A549 (cell line): ENCODE data around the gene SIGLEC5. TPM values are rescaled to one million over a fixed set of nuclear protein-coding genes. Genes with fewer than 3 reads are reported as not detected.

Experiments used
- ATAC-seq, 2 experiments: fragments of 200-7000 bp in 1 of 2; fragments of >200 bp in 1 of 2; cut with Nextera tagmentation in 1 of 2; cut with Tn5 transposase in 1 of 2; 3 replicates each; pipeline versions ENCODE4 v1.8.0 to v1.9.1; 2018 to 2020; ENCODE audit warnings: mild to moderate bottlenecking in 1 of 2, moderate library complexity in 1 of 2
- CTCF ChIA-PET: fragments of 300-600 bp; sonication (Branson Sonifier 250); formaldehyde crosslinking; extraction: SDS; loops from one replicate; lab custom pipeline; 2021; ENCODE audit warnings: antibody characterized with exemption, inconsistent platforms; lab: Yijun Ruan, JAX
- POLR2A ChIA-PET: fragments of 350-600 bp; formaldehyde crosslinking; extraction: SDS; loops from one replicate; lab custom pipeline; 2021; ENCODE audit warnings: antibody characterized with exemption, inconsistent platforms; lab: Yijun Ruan, JAX
- DNase-seq, 2 experiments: peaks; one replicate each; pipeline versions ENCODE4 v3.0.0 to v3.0.0-alpha.2; 2011 to 2016; ENCODE audit warnings: low read depth in 1 of 2, low spot score in 1 of 2
- FAIRE-seq: peaks from 2 replicates; lab custom pipeline; 2011; peaks lifted over from hg19 to GRCh38; lab: Jason Lieb, UNC
- H3K27ac ChIP-seq, 2 experiments: fragments of >200 bp; sonication (Bioruptor Twin); formaldehyde crosslinking; 3 replicates each; pipeline ENCODE4 v1.5.1; 2016 to 2017
- H3K4me1 ChIP-seq: fragments of >200 bp; sonication (Bioruptor Twin); formaldehyde crosslinking; 3 replicates; pipeline ENCODE4 v1.6.1; 2016
- H3K4me2 ChIP-seq: fragments of >200 bp; sonication (Bioruptor Twin); formaldehyde crosslinking; 3 replicates; pipeline ENCODE4 v1.6.1; 2016
- H3K4me3 ChIP-seq: fragments of >200 bp; sonication (Bioruptor Twin); formaldehyde crosslinking; 3 replicates; pipeline ENCODE4 v1.5.1; 2016
- H3K9me3 ChIP-seq: fragments of >200 bp; sonication (Bioruptor Twin); formaldehyde crosslinking; 3 replicates; pipeline ENCODE4 v1.6.1; 2016
- CEBPB ChIP-seq, 2 experiments: fragments of >200 bp in 1 of 2; sonication (Bioruptor Twin) in 1 of 2; formaldehyde crosslinking in 1 of 2; IDR thresholded peaks; 2 replicates each; pipeline ENCODE4 v1.6.1; 2012 to 2016
- CHD2 ChIP-seq: fragments of 150-350 bp; IDR thresholded peaks from 2 replicates; pipeline ENCODE4 v1.6.1; 2014; ENCODE audit warnings: low read length; ENCODE audit not compliant: partially characterized antibody
- ESRRA ChIP-seq: fragments of 150-350 bp; IDR thresholded peaks from 2 replicates; pipeline ENCODE4 v1.6.1; 2014; ENCODE audit warnings: mild to moderate bottlenecking, low read length, borderline replicate concordance
- GATA3 ChIP-seq: IDR thresholded peaks from 2 replicates; pipeline ENCODE4 v1.6.1; 2012; ENCODE audit warnings: borderline replicate concordance
- HDAC2 ChIP-seq: fragments of 200-600 bp; sonication (generic); IDR thresholded peaks from 2 replicates; pipeline ENCODE4 v1.6.1; 2016
- HES2 ChIP-seq: fragments of >200 bp; sonication (Bioruptor Twin); formaldehyde crosslinking; IDR thresholded peaks from 2 replicates; pipeline ENCODE4 v1.6.1; 2016
- HEYL ChIP-seq: fragments of 250-450 bp; sonication (Bioruptor Pico); IDR thresholded peaks from 2 replicates; pipeline ENCODE4 v1.8.0; 2021; ENCODE audit warnings: mild to moderate bottlenecking, moderate library complexity
- HMGXB4 ChIP-seq: fragments of 250-450 bp; sonication (Bioruptor Pico); IDR thresholded peaks from 2 replicates; pipeline ENCODE4 v1.5.0; 2021; ENCODE audit warnings: mild to moderate bottlenecking, moderate library complexity, borderline replicate concordance
- JUNB ChIP-seq: fragments of >200 bp; sonication (Bioruptor Twin); formaldehyde crosslinking; IDR thresholded peaks from 2 replicates; pipeline ENCODE4 v1.6.1; 2016
- KDM1A ChIP-seq: fragments of 200-600 bp; sonication (generic); IDR thresholded peaks from 2 replicates; pipeline ENCODE4 v1.6.1; 2016; ENCODE audit warnings: low read depth, mild to moderate bottlenecking
- MAX ChIP-seq: IDR thresholded peaks from 2 replicates; pipeline ENCODE4 v1.6.1; 2012
- MAZ ChIP-seq: fragments of 150-350 bp; IDR thresholded peaks from 2 replicates; pipeline ENCODE4 v1.6.1; 2014; ENCODE audit warnings: antibody characterized with exemption, low read depth, low read length, borderline replicate concordance
- POLR2AphosphoS2 ChIP-seq: conservative IDR thresholded peaks from 2 replicates; pipeline ENCODE4 v1.6.1; 2012; ENCODE audit warnings: low read length, improper control_type of control experiment, inconsistent platforms
- RARB ChIP-seq: fragments of 250-450 bp; sonication (Bioruptor Pico); IDR thresholded peaks from 2 replicates; pipeline ENCODE4 v1.8.0; 2021; ENCODE audit warnings: mild to moderate bottlenecking, moderate library complexity
- RCOR1 ChIP-seq: fragments of 150-350 bp; IDR thresholded peaks from 2 replicates; pipeline ENCODE4 v1.6.1; 2014; ENCODE audit warnings: antibody characterized with exemption, low read length, low read depth
- RNF2 ChIP-seq: fragments of 200-600 bp; sonication (generic); IDR thresholded peaks from 2 replicates; pipeline ENCODE4 v1.6.1; 2016; ENCODE audit warnings: low read depth, mild to moderate bottlenecking, antibody characterized with exemption, moderate library complexity, borderline replicate concordance
- TP53 ChIP-seq: fragments of 250-450 bp; sonication (Bioruptor Pico); IDR thresholded peaks from 2 replicates; pipeline ENCODE4 v1.5.0; 2021; ENCODE audit warnings: mild to moderate bottlenecking, moderate library complexity
- ZNF302 ChIP-seq: fragments of 250-450 bp; sonication (Bioruptor Pico); IDR thresholded peaks from 2 replicates; pipeline ENCODE4 v1.9.0; 2021; ENCODE audit warnings: inconsistent platforms, mild to moderate bottlenecking, moderate library complexity
- WGBS: methylation state at CpG from one replicate; pipeline ENCODE4 v1.1.6; 2017; ENCODE audit errors: missing lambda C conversion rate; 5-methylcytosine and 5-hydroxymethylcytosine counted together
- polyA plus RNA-seq, 4 experiments: library from polyadenylated mRNA; depleted of rRNA in 3 of 4; stranded (reverse); fragments of >200 nt; fragmentation: RNase III in 1 of 4; extraction: RNeasy Plus Mini Kit Qiagen cat#74134 plus additional on column Dnase treatment in 1 of 4; gene quantifications; 2 replicates in 3 of 4; 3 replicates in 1 of 4; pipeline ENCODE4 v1.2.3, GENCODE V29; 2011 to 2017
- TF ChIP-seq, protein P1 (sequence below): fragments of >200 bp; sonication (Bioruptor Twin); formaldehyde crosslinking; IDR thresholded peaks from 3 replicates; pipeline ENCODE4 v1.6.1; 2016
- TF ChIP-seq, protein P2 (sequence below): fragments of >200 bp; sonication (Bioruptor Twin); formaldehyde crosslinking; IDR thresholded peaks from 3 replicates; pipeline ENCODE4 v1.5.1; 2016
- TF ChIP-seq, protein P3 (sequence below): fragments of 450-650 bp; IDR thresholded peaks from 2 replicates; pipeline ENCODE4 v1.6.1; 2014; ENCODE audit warnings: antibody characterized with exemption

The SIGLEC5 gene
- polyA plus RNA-seq, 2 of the 4 experiments (the other 2 are of a cell fraction) = not detected

GRCh38 chr19:51637362-51637978 lies 7.3 kb upstream of the SIGLEC5 start (continued):
- TF ChIP-seq HES2 = no peak

DNA sequence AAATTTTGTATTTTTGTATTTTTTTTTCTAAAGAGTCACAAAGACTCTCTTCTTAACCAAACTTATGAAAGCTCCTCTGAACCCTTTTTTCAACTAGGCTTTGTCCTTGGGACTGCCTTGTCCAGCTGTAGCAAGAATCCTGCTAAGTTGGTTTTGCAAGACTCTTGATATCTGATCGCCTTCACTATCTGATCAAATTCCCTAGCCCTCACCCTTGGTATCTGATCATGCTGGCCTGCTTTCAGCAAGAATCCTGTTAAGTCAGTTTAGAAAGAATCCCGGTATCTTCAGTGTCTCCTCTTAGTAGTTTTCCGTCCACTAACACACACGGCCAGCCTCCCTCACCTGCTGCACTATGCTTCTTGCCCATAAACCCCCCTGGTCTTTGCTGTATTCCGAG lies 1.9 kb upstream of the SIGLEC5 start:
- DNase-seq = no peak
- ATAC-seq = no peak
- WGBS = 2% methylated on average over 5 of the region's 5 CpGs
- CTCF ChIA-PET = interaction anchor here (1.6 kb wide), 1 partner anchor 9 kb away, joined by 4 read pairs; no protein-coding TSS in a partner anchor
- Histone ChIP-seq H3K4me3 (no peak overlapping the region), H3K4me2 (no peak overlapping the region), H3K27ac (no peak overlapping the region), H3K9me3 (peaks cover 18% of the 10 kb centered on the region), H3K4me1 (no peaks in the 10 kb centered on the region)
- FAIRE-seq = no peak
- POLR2A ChIA-PET = no interaction called here
- TF ChIP-seq RARB (CRISPR knock-in tag) (no peak), MAX (no peak), CHD2 (no peak), HMGXB4 (no peak), ESRRA (no peak), CEBPB (IDR thresholded peaks at IDR 0.05) (no peak), HEYL (CRISPR knock-in tag) (no peak), POLR2AphosphoS2 (no peak), ZNF302 (CRISPR knock-in tag) (no peak), RCOR1 (no peak), HDAC2 (no peak), KDM1A (no peak)
- TF ChIP-seq, protein P1, sequence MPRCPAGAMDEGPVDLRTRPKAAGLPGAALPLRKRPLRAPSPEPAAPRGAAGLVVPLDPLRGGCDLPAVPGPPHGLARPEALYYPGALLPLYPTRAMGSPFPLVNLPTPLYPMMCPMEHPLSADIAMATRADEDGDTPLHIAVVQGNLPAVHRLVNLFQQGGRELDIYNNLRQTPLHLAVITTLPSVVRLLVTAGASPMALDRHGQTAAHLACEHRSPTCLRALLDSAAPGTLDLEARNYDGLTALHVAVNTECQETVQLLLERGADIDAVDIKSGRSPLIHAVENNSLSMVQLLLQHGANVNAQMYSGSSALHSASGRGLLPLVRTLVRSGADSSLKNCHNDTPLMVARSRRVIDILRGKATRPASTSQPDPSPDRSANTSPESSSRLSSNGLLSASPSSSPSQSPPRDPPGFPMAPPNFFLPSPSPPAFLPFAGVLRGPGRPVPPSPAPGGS = no peak
- TF ChIP-seq, protein P2, sequence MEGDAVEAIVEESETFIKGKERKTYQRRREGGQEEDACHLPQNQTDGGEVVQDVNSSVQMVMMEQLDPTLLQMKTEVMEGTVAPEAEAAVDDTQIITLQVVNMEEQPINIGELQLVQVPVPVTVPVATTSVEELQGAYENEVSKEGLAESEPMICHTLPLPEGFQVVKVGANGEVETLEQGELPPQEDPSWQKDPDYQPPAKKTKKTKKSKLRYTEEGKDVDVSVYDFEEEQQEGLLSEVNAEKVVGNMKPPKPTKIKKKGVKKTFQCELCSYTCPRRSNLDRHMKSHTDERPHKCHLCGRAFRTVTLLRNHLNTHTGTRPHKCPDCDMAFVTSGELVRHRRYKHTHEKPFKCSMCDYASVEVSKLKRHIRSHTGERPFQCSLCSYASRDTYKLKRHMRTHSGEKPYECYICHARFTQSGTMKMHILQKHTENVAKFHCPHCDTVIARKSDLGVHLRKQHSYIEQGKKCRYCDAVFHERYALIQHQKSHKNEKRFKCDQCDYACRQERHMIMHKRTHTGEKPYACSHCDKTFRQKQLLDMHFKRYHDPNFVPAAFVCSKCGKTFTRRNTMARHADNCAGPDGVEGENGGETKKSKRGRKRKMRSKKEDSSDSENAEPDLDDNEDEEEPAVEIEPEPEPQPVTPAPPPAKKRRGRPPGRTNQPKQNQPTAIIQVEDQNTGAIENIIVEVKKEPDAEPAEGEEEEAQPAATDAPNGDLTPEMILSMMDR = no peak
- TF ChIP-seq, protein P3, sequence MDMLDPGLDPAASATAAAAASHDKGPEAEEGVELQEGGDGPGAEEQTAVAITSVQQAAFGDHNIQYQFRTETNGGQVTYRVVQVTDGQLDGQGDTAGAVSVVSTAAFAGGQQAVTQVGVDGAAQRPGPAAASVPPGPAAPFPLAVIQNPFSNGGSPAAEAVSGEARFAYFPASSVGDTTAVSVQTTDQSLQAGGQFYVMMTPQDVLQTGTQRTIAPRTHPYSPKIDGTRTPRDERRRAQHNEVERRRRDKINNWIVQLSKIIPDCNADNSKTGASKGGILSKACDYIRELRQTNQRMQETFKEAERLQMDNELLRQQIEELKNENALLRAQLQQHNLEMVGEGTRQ = no peak

GRCh38 chr19:51628153-51628939 lies 1.9 kb downstream of the SIGLEC5 start:
- FAIRE-seq = no peak
- Histone ChIP-seq H3K27ac (no peak overlapping the region), H3K4me3 (no peak overlapping the region), H3K4me2 (no peak overlapping the region), H3K4me1 (no peaks in the 10 kb centered on the region)
- POLR2A ChIA-PET = no interaction called here
- CTCF ChIA-PET = interaction anchor here (1.8 kb wide), 1 partner anchor 29 kb away, joined by 4 read pairs; no protein-coding TSS in a partner anchor
- no peak for DNase-seq
- TF ChIP-seq HEYL (CRISPR knock-in tag) (no peak), GATA3 (no peak), TP53 (no peak), MAZ (no peak), POLR2AphosphoS2 (no peak), JUNB (no peak), RNF2 (no peak), KDM1A (no peak)
- TF ChIP-seq, protein P3 = no peak
- TF ChIP-seq, all 56 proteins: peak for 0
- no peak for ATAC-seq
- WGBS = 50% methylated on average over 14 of the region's 14 CpGs
- no peaks in the 10 kb centered on the region for H3K9me3 ChIP-seq
